ENCODE measurements around the gene ZNF133. TPM values are rescaled to one million over a fixed set of nuclear protein-coding genes. Genes with fewer than 3 reads are reported as not detected.

Gene ZNF133
- total and polyA plus RNA-seq, 12 donors: 4.9 to 16.6 (median 6.0) TPM

DNA sequence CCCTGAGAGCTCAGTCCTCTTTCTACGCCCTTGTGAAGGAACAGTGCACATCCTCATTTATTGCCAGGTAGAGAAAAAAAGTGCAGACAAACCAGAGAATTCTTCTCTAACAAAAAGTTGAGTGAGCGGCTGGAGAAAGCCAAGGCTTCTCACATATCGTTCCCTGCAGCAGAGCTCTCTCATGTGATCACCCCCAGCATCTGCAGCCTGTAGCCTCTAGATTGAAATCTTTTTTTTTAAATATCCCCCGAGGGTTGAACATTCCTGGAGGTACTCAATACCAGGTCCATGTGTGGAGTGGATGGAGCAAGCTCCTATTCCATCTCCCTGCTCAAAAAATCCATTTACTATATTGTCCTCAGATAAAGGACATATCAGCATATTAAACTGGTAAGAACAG lies 22.9 kb upstream of the ZNF133 start:
- H3K27ac ChIP-seq: no peak overlapping the region
- whole genome bisulfite sequencing, 2 donors: 40% methylated on average over 4 of the region's 4 CpGs
- H3K36me3 ChIP-seq: no peaks in the 10 kb centered on the region
- TF ChIP-seq, protein P1, sequence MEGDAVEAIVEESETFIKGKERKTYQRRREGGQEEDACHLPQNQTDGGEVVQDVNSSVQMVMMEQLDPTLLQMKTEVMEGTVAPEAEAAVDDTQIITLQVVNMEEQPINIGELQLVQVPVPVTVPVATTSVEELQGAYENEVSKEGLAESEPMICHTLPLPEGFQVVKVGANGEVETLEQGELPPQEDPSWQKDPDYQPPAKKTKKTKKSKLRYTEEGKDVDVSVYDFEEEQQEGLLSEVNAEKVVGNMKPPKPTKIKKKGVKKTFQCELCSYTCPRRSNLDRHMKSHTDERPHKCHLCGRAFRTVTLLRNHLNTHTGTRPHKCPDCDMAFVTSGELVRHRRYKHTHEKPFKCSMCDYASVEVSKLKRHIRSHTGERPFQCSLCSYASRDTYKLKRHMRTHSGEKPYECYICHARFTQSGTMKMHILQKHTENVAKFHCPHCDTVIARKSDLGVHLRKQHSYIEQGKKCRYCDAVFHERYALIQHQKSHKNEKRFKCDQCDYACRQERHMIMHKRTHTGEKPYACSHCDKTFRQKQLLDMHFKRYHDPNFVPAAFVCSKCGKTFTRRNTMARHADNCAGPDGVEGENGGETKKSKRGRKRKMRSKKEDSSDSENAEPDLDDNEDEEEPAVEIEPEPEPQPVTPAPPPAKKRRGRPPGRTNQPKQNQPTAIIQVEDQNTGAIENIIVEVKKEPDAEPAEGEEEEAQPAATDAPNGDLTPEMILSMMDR (IDR thresholded peaks at IDR 0.05): no peak
- no peaks in the 10 kb centered on the region for H3K4me1 ChIP-seq
- ATAC-seq (no peak), DNase-seq (no peak)
- H3K9me3 ChIP-seq: no peaks in the 10 kb centered on the region
- H3K4me3 ChIP-seq: no peak overlapping the region
- peaks cover 0 to 30% (median 11%) of the 10 kb centered on the region in 7 donors for H3K27me3 ChIP-seq
- intact Hi-C loops (cut with DNase I): no loop called here

DNA sequence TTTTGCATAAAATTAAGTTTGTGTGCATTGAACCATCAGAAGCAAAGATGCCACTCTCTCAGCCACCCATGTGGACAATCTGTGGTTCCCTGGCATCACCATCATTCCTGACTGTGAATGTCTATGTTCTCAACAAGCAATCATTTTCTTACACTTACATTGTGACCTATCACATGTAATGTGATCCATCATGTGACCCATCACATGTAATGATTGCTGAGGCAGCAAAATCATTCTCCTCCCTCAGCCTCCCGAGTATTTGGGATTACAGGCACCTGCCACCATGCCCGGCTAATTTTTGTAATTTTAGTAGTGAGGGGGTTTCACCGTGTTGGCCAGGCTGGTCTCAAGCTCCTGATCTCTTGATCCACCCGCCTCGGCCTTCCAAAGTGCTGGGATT lies 22.0 kb upstream of the ZNF133 start:
- peaks cover 0 to 30% (median 11%) of the 10 kb centered on the region in 7 donors for H3K27me3 ChIP-seq
- H3K4me1 ChIP-seq: no peaks in the 10 kb centered on the region
- WGBS, 2 donors: 78 to 84% methylated on average over 5 of the region's 5 CpGs
- DNase-seq (no peak), ATAC-seq (no peak)
- TF ChIP-seq, protein P1 (IDR thresholded peaks at IDR 0.05): no peak
- no peak overlapping the region for H3K27ac ChIP-seq
- no peaks in the 10 kb centered on the region for H3K36me3 ChIP-seq
- intact Hi-C loops (cut with DNase I): no loop called here
- H3K4me3 ChIP-seq: no peak overlapping the region
- no peaks in the 10 kb centered on the region for H3K9me3 ChIP-seq

DNA sequence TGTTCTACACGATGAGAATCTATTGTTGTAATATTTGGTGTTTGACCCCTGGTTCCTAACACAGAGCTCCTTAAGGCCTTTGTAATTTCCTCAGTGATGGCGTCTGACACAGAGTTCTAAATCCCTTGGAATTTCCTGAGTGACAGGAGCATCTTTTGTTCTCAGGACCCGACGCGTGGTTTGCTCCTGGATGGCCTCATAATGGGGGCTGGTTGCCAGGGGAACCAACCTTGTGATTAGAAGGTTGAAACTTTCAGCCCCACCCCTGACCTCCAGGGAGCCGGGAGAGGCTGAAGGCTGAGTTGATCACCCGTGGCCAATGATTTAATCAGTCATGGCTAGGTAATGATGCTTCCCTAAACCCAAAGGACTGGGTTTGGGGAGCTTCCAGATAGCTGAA lies 20.5 kb upstream of the ZNF133 start:
- intact Hi-C loops (cut with DNase I): no loop called here
- TF ChIP-seq, protein P1 (IDR thresholded peaks at IDR 0.05): no peak
- Histone ChIP-seq H3K4me3 (no peak overlapping the region), H3K27ac (no peak overlapping the region), H3K9me3 (no peaks in the 10 kb centered on the region), H3K4me1 (peaks cover 0 to 5% (median 0%) of the 10 kb centered on the region in 9 donors), H3K27me3 (peaks cover 0 to 39% (median 14%) of the 10 kb centered on the region in 7 donors), H3K36me3 (no peaks in the 10 kb centered on the region)
- no peak for DNase-seq
- no peak for ATAC-seq
- WGBS, 2 donors: 18 to 19% methylated on average over 7 of the region's 7 CpGs

DNA sequence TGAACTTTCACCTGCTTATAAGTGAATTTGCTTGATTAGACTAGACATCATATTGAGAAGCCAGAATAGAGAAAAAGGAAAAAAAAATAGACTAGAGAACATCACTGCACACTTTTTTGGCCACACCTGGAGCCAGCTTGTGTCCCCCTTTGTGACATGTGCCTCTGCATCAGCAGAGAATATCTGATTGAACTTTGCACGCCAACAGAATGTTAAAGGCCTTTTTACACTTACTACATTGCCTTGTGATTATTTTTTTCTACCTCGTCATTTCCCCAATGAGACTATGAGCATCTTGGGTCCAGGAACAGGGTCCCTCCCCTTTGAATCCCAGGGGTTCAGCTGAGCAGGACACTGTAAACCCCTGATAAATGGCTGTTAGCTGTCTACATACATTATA lies 17.2 kb upstream of the ZNF133 start:
- H3K27me3 ChIP-seq: peaks cover 0 to 48% (median 19%) of the 10 kb centered on the region in 7 donors
- TF ChIP-seq, protein P1 (IDR thresholded peaks at IDR 0.05): no peak
- WGBS, 2 donors: 64 to 73% methylated on average over 2 of the region's 2 CpGs

More for the DNA sequence above, 17.2 kb upstream of the ZNF133 start:
- intact Hi-C loops (cut with DNase I): loop anchor here in 5 of 10 donors (5.0 to 10.0 kb wide), 4 partner anchors 46 to 776 kb away; no protein-coding TSS in a partner anchor
- no peaks in the 10 kb centered on the region for H3K36me3 ChIP-seq
- no peaks in the 10 kb centered on the region for H3K9me3 ChIP-seq
- ATAC-seq (no peak), DNase-seq (no peak)
- H3K27ac ChIP-seq: no peak overlapping the region
- H3K4me3 ChIP-seq: no peak overlapping the region
- peaks cover 0 to 5% (median 0%) of the 10 kb centered on the region in 9 donors for H3K4me1 ChIP-seq

All from heart right ventricle (tissue), 16 donors.